Astrocyte (in vitro differentiated cells and primary cell): ENCODE measurements around the gene ALDH1L1. TPM values are rescaled to one million over a fixed set of nuclear protein-coding genes. Genes with fewer than 3 reads are reported as not detected.

Experiments used
- DNase-seq: peaks from one replicate; pipeline ENCODE4 v3.0.0-alpha.2; 2010; ENCODE audit warnings: low read depth
- FAIRE-seq: peaks from 2 replicates; lab custom pipeline; 2011; peaks lifted over from hg19 to GRCh38; lab: Jason Lieb, UNC
- H2AFZ ChIP-seq: 2 replicates; pipeline ENCODE4 v1.6.0; 2012; ENCODE audit warnings: low read depth, low read length, inconsistent platforms
- H3K27ac ChIP-seq: 2 replicates; pipeline ENCODE4 v1.5.1; 2011; ENCODE audit warnings: low read depth, low read length, inconsistent platforms
- H3K27me3 ChIP-seq: 2 replicates; pipeline ENCODE4 v1.6.0; 2011; ENCODE audit warnings: low read length, inconsistent platforms; ENCODE audit not compliant: insufficient read depth
- H3K36me3 ChIP-seq: 2 replicates; pipeline ENCODE4 v1.5.1; 2011; ENCODE audit warnings: low read length, inconsistent platforms; ENCODE audit not compliant: insufficient read depth
- H3K4me1 ChIP-seq: 2 replicates; pipeline ENCODE4 v1.5.1; 2011; ENCODE audit warnings: low read length, inconsistent platforms; ENCODE audit not compliant: insufficient read depth
- H3K4me2 ChIP-seq: 2 replicates; pipeline ENCODE4 v1.6.0; 2012; ENCODE audit warnings: low read length, inconsistent platforms
- H3K4me3 ChIP-seq: 2 replicates; pipeline ENCODE4 v1.5.1; 2011; ENCODE audit warnings: low read depth, mild to moderate bottlenecking, low read length, inconsistent platforms; ENCODE audit not compliant: insufficient read depth
- H3K79me2 ChIP-seq: 2 replicates; pipeline ENCODE4 v1.6.0; 2012; ENCODE audit warnings: mild to moderate bottlenecking, low read length, inconsistent platforms; ENCODE audit not compliant: insufficient read depth
- H3K9ac ChIP-seq: 2 replicates; pipeline ENCODE4 v1.6.0; 2012; ENCODE audit warnings: mild to moderate bottlenecking, low read length, inconsistent platforms
- H3K9me3 ChIP-seq: 2 replicates; pipeline ENCODE4 v1.5.1; 2012; ENCODE audit warnings: low read depth, mild to moderate bottlenecking, low read length, inconsistent platforms; ENCODE audit not compliant: insufficient read depth
- H4K20me1 ChIP-seq: 2 replicates; pipeline ENCODE4 v1.6.0; 2012; ENCODE audit warnings: low read length, inconsistent platforms; ENCODE audit not compliant: insufficient read depth
- H3K27ac Mint-ChIP-seq: one replicate; pipeline ENCODE4 v1.8.0; 2021; ENCODE audit warnings: mild to moderate bottlenecking, mixed read lengths; ENCODE audit not compliant: unreplicated experiment
- H3K27me3 Mint-ChIP-seq: one replicate; pipeline ENCODE4 v1.8.0; 2021; ENCODE audit warnings: low read depth, mixed read lengths; ENCODE audit not compliant: unreplicated experiment
- H3K36me3 Mint-ChIP-seq: one replicate; pipeline ENCODE4 v1.8.0; 2021; ENCODE audit warnings: low read depth, mixed read lengths; ENCODE audit not compliant: unreplicated experiment
- H3K4me1 Mint-ChIP-seq: one replicate; pipeline ENCODE4 v1.8.0; 2021; ENCODE audit warnings: low read depth, mixed read lengths; ENCODE audit not compliant: unreplicated experiment
- H3K4me3 Mint-ChIP-seq: one replicate; pipeline ENCODE4 v1.8.0; 2021; ENCODE audit warnings: mild to moderate bottlenecking, moderate library complexity, mixed read lengths; ENCODE audit not compliant: unreplicated experiment
- H3K9me3 Mint-ChIP-seq: one replicate; pipeline ENCODE4 v1.8.0; 2021; ENCODE audit warnings: mild to moderate bottlenecking, mixed read lengths; ENCODE audit not compliant: unreplicated experiment
- EZH2 ChIP-seq: IDR thresholded peaks from 2 replicates; pipeline ENCODE4 v1.6.1; 2012; ENCODE audit warnings: mild to moderate bottlenecking, low read length, inconsistent platforms; ENCODE audit not compliant: insufficient read depth
- total RNA-seq: library from RNA; stranded (reverse); gene quantifications from 2 replicates; pipeline ENCODE4 v1.2.1, GENCODE V29; 2021
- TF ChIP-seq, protein P1 (sequence below): IDR thresholded peaks from 2 replicates; pipeline ENCODE4 v1.5.1; 2011; ENCODE audit warnings: low read depth, mild to moderate bottlenecking, inconsistent platforms, low read length, moderate library complexity; ENCODE audit not compliant: insufficient read depth

ALDH1L1 gene
- total RNA-seq, 1 donor from 2014 or later = not detected

GRCh38 chr3:126105691-126106187 is 74.6 kb downstream of the ALDH1L1 start:
- Histone ChIP-seq H3K36me3 (no peaks in the 10 kb centered on the region), H4K20me1 (no peaks in the 10 kb centered on the region), H2AFZ (no peak overlapping the region), H3K4me3 (no peak overlapping the region), H3K9me3 (no peaks in the 10 kb centered on the region), H3K4me2 (no peak overlapping the region), H3K27ac (no peak overlapping the region), H3K4me1 (no peaks in the 10 kb centered on the region), H3K9ac (no peak overlapping the region), H3K27me3 (no peaks in the 10 kb centered on the region), H3K79me2 (no peaks in the 10 kb centered on the region)
- no peak for DNase-seq
- Mint-ChIP-seq H3K9me3 (peaks cover 7% of the 10 kb centered on the region), H3K4me1 (peaks cover under 1% of the 10 kb centered on the region), H3K4me3 (no peak overlapping the region), H3K27ac (no peak overlapping the region), H3K36me3 (no peaks in the 10 kb centered on the region), H3K27me3 (peaks cover 19% of the 10 kb centered on the region)
- no peak for FAIRE-seq
- TF ChIP-seq, protein P1, sequence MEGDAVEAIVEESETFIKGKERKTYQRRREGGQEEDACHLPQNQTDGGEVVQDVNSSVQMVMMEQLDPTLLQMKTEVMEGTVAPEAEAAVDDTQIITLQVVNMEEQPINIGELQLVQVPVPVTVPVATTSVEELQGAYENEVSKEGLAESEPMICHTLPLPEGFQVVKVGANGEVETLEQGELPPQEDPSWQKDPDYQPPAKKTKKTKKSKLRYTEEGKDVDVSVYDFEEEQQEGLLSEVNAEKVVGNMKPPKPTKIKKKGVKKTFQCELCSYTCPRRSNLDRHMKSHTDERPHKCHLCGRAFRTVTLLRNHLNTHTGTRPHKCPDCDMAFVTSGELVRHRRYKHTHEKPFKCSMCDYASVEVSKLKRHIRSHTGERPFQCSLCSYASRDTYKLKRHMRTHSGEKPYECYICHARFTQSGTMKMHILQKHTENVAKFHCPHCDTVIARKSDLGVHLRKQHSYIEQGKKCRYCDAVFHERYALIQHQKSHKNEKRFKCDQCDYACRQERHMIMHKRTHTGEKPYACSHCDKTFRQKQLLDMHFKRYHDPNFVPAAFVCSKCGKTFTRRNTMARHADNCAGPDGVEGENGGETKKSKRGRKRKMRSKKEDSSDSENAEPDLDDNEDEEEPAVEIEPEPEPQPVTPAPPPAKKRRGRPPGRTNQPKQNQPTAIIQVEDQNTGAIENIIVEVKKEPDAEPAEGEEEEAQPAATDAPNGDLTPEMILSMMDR = no peak
- no peak for TF ChIP-seq EZH2

DNA sequence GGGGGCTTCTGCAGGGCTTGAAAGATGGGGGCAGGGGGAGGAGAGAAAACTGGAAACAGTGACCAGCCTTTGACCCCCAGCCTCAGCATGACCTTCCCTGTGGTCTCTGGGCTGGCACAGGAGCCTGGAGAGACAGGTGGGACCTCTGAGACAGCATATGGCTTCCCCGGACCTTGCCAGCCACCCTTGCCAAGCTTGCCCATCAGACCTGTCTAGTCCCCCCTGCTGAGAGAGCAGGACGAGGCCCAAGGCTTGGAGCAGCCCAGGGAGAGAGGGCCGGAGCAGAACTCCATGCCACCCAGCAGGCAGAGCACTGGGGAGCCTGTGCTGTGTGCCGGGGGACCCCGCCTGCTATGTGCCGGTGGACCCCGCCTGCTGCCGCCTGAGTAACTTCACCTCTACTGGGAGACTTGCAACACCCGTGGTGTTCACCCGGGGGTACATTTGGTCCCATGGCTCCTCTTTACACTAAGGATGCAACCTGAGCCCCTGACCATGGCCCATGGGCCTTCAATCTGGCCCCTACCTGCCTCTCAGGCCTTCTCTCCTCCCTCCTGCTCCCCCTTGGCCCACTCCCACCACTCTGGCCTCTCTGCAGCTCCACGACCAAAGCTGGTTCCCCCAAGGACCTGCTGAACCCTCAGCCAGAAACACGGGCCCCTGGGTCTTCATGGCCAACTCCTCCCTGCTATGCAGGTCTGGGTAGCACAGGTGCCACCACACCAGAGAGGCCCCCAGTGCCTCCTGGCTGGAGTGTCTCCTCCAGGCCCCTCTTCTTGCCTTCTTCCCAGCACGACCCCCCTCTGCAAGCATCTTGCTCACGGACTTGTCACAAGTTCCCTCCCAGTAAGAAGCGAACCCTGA is 75.4 kb downstream of the ALDH1L1 start:
- H3K4me3 Mint-ChIP-seq = no peak overlapping the region
- no peak overlapping the region for H3K27ac Mint-ChIP-seq
- H3K4me1 ChIP-seq = no peaks in the 10 kb centered on the region
- peaks cover 13% of the 10 kb centered on the region for H3K27me3 Mint-ChIP-seq
- H3K9ac ChIP-seq = no peak overlapping the region
- H3K9me3 ChIP-seq = no peaks in the 10 kb centered on the region
- no peak overlapping the region for H3K27ac ChIP-seq
- no peak overlapping the region for H3K4me3 ChIP-seq
- DNase-seq (no peak), FAIRE-seq (no peak)
- H2AFZ ChIP-seq = no peak overlapping the region
- no peaks in the 10 kb centered on the region for H3K36me3 ChIP-seq
- H3K4me2 ChIP-seq = no peak overlapping the region
- no peaks in the 10 kb centered on the region for H3K36me3 Mint-ChIP-seq
- H3K79me2 ChIP-seq = no peaks in the 10 kb centered on the region
- no peak for TF ChIP-seq EZH2
- TF ChIP-seq, protein P1 = no peak
- peaks cover 7% of the 10 kb centered on the region for H3K9me3 Mint-ChIP-seq
- no peaks in the 10 kb centered on the region for H4K20me1 ChIP-seq
- peaks cover 8% of the 10 kb centered on the region for H3K4me1 Mint-ChIP-seq
- H3K27me3 ChIP-seq = no peaks in the 10 kb centered on the region
